Naive thymus-derived CD8-positive, alpha-beta T cell (primary cell): ENCODE measurements around the gene SLC35B2. TPM values are rescaled to one million over a fixed set of nuclear protein-coding genes. Genes with fewer than 3 reads are reported as not detected.
A peak's percentile ranks its signal among the peaks of the same experiment; 100 is the strongest.

Experiments
- ATAC-seq, 2 donors: fragments of 150-1000 bp; cut with Tn5 transposase in 1 of 2; sonication (Bioruptor Pico), chemical (Tn5 transposase) in 1 of 2; 1 replicate in 1 of 2; 2 replicates in 1 of 2; pipeline ENCODE4 v1.10.0; 2021; ENCODE audit warnings: mild to moderate bottlenecking in 2 of 2, moderate library complexity in 2 of 2
- POLR2A ChIA-PET: fragments of 350-600 bp; sonication (Branson Sonifier 250); formaldehyde crosslinking; loops from one replicate; lab custom pipeline; 2021; ENCODE audit warnings: antibody characterized with exemption; lab: Charles Lee
- DNase-seq, 10 donors: peaks; one replicate each; pipeline versions ENCODE4 v3.0.0 to v3.0.0-alpha.2; 2020 to 2022
- H3K27ac Mint-ChIP-seq, 10 donors: one replicate each; pipeline ENCODE4 v1.8.0; 2020 to 2022; ENCODE audit warnings: mild to moderate bottlenecking in 10 of 10, mixed read lengths in 10 of 10, moderate library complexity in 4 of 10, inconsistent platforms in 1 of 10
- H3K27me3 Mint-ChIP-seq, 5 donors: one replicate each; pipeline ENCODE4 v1.8.0; 2021 to 2022; ENCODE audit warnings: mixed read lengths in 5 of 5
- H3K36me3 Mint-ChIP-seq, 3 donors: one replicate each; pipeline ENCODE4 v1.8.0; 2020 to 2022; ENCODE audit warnings: mixed read lengths in 3 of 3, mild to moderate bottlenecking in 2 of 3, inconsistent platforms in 1 of 3
- H3K4me1 Mint-ChIP-seq, 4 donors: one replicate each; pipeline ENCODE4 v1.8.0; 2021 to 2022; ENCODE audit warnings: mixed read lengths in 4 of 4
- H3K4me3 Mint-ChIP-seq, 10 donors: one replicate each; pipeline ENCODE4 v1.8.0; 2020 to 2022; ENCODE audit warnings: mild to moderate bottlenecking in 10 of 10, mixed read lengths in 10 of 10, moderate library complexity in 6 of 10, inconsistent platforms in 1 of 10
- H3K9me3 Mint-ChIP-seq, 9 donors: one replicate each; pipeline ENCODE4 v1.8.0; 2020 to 2022; ENCODE audit warnings: mixed read lengths in 9 of 9, mild to moderate bottlenecking in 3 of 9, inconsistent platforms in 1 of 9, moderate library complexity in 1 of 9
- polyA plus RNA-seq, 3 donors: library from polyadenylated mRNA; unstranded; fragments of 300-500 nt; fragmentation: Illumina TruSeq; gene quantifications; one replicate each; pipeline ENCODE4 v1.2.3, GENCODE V29; 2021
- total RNA-seq, 8 experiments: library from RNA in 2 of 8; stranded (reverse) in 2 of 8; gene quantifications; one replicate each; pipeline ENCODE4 v1.2.3 and lab custom pipeline; 2021 to 2026

Gene SLC35B2
- total and polyA plus RNA-seq, 5 experiments from 2014 or later: 18.0 to 40.1 (median 31.9) TPM

GRCh38 chr6:44298055-44298803 lies 40.9 kb upstream of the SLC35B2 start:
- Mint-ChIP-seq H3K36me3 (peaks cover 0 to 31% (median 6%) of the 10 kb centered on the region in 3 donors), H3K27ac (no peak overlapping the region), H3K9me3 (no peaks in the 10 kb centered on the region), H3K27me3 (peaks cover 15 to 39% (median 31%) of the 10 kb centered on the region in 5 donors), H3K4me1 (peaks cover 5 to 26% (median 13%) of the 10 kb centered on the region in 4 donors), H3K4me3 (peak overlapping the region; percentile 36 to 71 (median 60))
- no peak for DNase-seq
- POLR2A ChIA-PET: interaction anchor here (0.8 to 1.2 kb wide), 3 partner anchors 20 to 61 kb away, joined by 3 to 4 read pairs (median 3); partner anchors contain the start of gene HSP90AB1
- ATAC-seq: no peak

DNA sequence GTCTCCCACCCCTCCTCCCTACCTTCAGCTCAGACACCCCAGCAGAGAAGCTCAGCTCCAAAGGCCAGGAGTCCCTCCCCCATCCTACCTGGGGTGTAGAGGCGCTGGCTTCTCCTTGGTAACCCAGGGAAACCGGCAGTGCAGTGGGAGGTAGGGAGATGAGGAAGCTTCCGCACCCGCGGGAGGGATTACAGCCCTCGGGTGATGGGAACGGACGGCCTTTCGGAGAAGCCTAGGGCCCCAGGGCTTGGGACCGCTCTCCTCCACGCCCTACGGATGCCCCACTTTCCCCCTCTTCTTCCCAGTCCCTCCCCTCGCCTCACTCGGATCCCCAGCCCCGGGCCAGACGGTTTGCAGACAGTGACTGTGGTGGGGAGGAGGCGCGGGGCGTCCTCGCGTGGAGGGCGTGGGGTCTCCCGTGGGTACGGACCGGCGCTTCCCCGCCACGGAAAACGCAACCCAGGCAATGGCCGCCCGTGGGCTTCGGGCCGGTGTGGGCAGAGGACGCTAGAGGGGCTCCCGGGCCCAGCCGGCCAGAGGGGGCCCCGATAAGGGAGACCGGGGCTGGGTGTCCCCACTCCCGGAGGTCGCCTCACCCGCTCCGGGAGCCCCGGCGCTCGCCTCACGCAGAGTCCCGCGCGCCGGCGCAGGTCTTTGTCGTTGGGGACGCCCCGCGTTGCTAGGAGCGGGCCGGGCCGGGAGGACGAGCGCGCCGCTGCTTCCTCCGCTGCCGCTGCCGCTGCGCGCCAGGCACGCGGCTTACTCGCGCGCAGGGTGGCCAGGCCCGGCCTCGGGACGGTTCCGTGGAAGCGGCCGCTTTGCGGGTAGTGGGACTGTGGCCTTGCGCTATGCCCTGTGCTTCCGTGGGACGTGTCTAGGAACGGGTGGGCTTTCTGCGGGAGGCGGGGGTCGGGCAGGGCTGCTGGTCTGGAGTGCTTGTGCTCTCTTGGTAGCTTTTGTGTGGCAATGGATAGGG lies 40.0 kb upstream of the SLC35B2 start:
- no peaks in the 10 kb centered on the region for H3K9me3 Mint-ChIP-seq
- DNase-seq: peak; percentile 15 to 78 (median 53)
- POLR2A ChIA-PET: interaction anchor here (1.1 to 1.2 kb wide), 2 partner anchors 10 to 60 kb away, joined by 3 to 4 read pairs; no protein-coding TSS in a partner anchor
- H3K27ac Mint-ChIP-seq: no peak overlapping the region
- H3K27me3 Mint-ChIP-seq: peaks cover 18 to 46% (median 34%) of the 10 kb centered on the region in 5 donors
- peak overlapping the region; percentile 49 to 79 (median 63) for H3K4me3 Mint-ChIP-seq
- peaks cover 0 to 28% (median 6%) of the 10 kb centered on the region in 3 donors for H3K36me3 Mint-ChIP-seq
- peak; percentile 87 for ATAC-seq
- H3K4me1 Mint-ChIP-seq: peaks cover 5 to 26% (median 13%) of the 10 kb centered on the region in 4 donors

GRCh38 chr6:44294832-44295791 lies 37.8 kb upstream of the SLC35B2 start:
- Mint-ChIP-seq H3K9me3 (no peaks in the 10 kb centered on the region), H3K36me3 (peaks cover 0 to 10% (median 2%) of the 10 kb centered on the region in 3 donors), H3K27ac (no peak overlapping the region), H3K27me3 (peaks cover 31 to 68% (median 53%) of the 10 kb centered on the region in 5 donors), H3K4me3 (no peak overlapping the region), H3K4me1 (peaks cover 5 to 26% (median 13%) of the 10 kb centered on the region in 4 donors)
- POLR2A ChIA-PET: no interaction called here
- DNase-seq (peak in 1 of 10 donors; percentile 52), ATAC-seq (no peak)

- Mint-ChIP-seq H3K27ac (no peak overlapping the region), H3K9me3 (no peaks in the 10 kb centered on the region), H3K36me3 (peaks cover 0 to 5% (median 0%) of the 10 kb centered on the region in 3 donors), H3K4me1 (peaks cover 4 to 15% (median 8%) of the 10 kb centered on the region in 4 donors), H3K4me3 (no peak overlapping the region), H3K27me3 (peaks cover 38 to 82% (median 63%) of the 10 kb centered on the region in 5 donors)
- ATAC-seq: no peak
- POLR2A ChIA-PET: interaction anchor here (0.7 kb wide), 1 partner anchor 17 kb away, joined by 8 read pairs; no protein-coding TSS in a partner anchor
- DNase-seq: no peak
These were observed 35.5 kb upstream of the SLC35B2 start for GRCh38 chr6:44292661-44293365.

- POLR2A ChIA-PET: no interaction called here
- Mint-ChIP-seq H3K4me3 (no peak overlapping the region), H3K9me3 (no peaks in the 10 kb centered on the region), H3K27ac (no peak overlapping the region), H3K4me1 (peaks cover 2 to 10% (median 7%) of the 10 kb centered on the region in 4 donors), H3K36me3 (peaks cover 0 to 5% (median 0%) of the 10 kb centered on the region in 3 donors), H3K27me3 (peaks cover 45 to 90% (median 71%) of the 10 kb centered on the region in 5 donors)
- no peak for ATAC-seq
- DNase-seq: no peak
These were observed 34.5 kb upstream of the SLC35B2 start for GRCh38 chr6:44291841-44292240.

- POLR2A ChIA-PET: interaction anchor here (0.6 to 0.7 kb wide), 2 partner anchors 15 to 849 kb away, joined by 3 to 5 read pairs; no protein-coding TSS in a partner anchor
- Mint-ChIP-seq H3K27ac (peak overlapping the region in 1 of 10 donors; percentile 2), H3K9me3 (no peaks in the 10 kb centered on the region), H3K4me3 (no peak overlapping the region), H3K27me3 (peaks cover 44 to 90% (median 76%) of the 10 kb centered on the region in 5 donors), H3K4me1 (peaks cover 0 to 6% (median 0%) of the 10 kb centered on the region in 4 donors), H3K36me3 (peaks cover 0 to 4% (median 3%) of the 10 kb centered on the region in 3 donors)
- DNase-seq (no peak), ATAC-seq (no peak)
These were observed 32.5 kb upstream of the SLC35B2 start for GRCh38 chr6:44289726-44290260.

GRCh38 chr6:44286747-44287146 lies 29.4 kb upstream of the SLC35B2 start:
- no peaks in the 10 kb centered on the region for H3K9me3 Mint-ChIP-seq
- H3K4me3 Mint-ChIP-seq: no peak overlapping the region
- H3K27ac Mint-ChIP-seq: no peak overlapping the region
- no peak for ATAC-seq
- DNase-seq: no peak
- peaks cover 40 to 79% (median 71%) of the 10 kb centered on the region in 5 donors for H3K27me3 Mint-ChIP-seq
- POLR2A ChIA-PET: no interaction called here
- H3K36me3 Mint-ChIP-seq: peaks cover 0 to 3% (median 2%) of the 10 kb centered on the region in 3 donors
- H3K4me1 Mint-ChIP-seq: peaks cover 0 to 6% (median 0%) of the 10 kb centered on the region in 4 donors

GRCh38 chr6:44286285-44286565 lies 28.9 kb upstream of the SLC35B2 start:
- DNase-seq (no peak), ATAC-seq (no peak)
- no peak overlapping the region for H3K27ac Mint-ChIP-seq
- H3K27me3 Mint-ChIP-seq: peaks cover 37 to 74% (median 66%) of the 10 kb centered on the region in 5 donors
- no peak overlapping the region for H3K4me3 Mint-ChIP-seq
- peaks cover 0 to 3% (median 2%) of the 10 kb centered on the region in 3 donors for H3K36me3 Mint-ChIP-seq
- H3K4me1 Mint-ChIP-seq: peaks cover 0 to 6% (median 0%) of the 10 kb centered on the region in 4 donors
- POLR2A ChIA-PET: no interaction called here
- H3K9me3 Mint-ChIP-seq: no peaks in the 10 kb centered on the region

DNA sequence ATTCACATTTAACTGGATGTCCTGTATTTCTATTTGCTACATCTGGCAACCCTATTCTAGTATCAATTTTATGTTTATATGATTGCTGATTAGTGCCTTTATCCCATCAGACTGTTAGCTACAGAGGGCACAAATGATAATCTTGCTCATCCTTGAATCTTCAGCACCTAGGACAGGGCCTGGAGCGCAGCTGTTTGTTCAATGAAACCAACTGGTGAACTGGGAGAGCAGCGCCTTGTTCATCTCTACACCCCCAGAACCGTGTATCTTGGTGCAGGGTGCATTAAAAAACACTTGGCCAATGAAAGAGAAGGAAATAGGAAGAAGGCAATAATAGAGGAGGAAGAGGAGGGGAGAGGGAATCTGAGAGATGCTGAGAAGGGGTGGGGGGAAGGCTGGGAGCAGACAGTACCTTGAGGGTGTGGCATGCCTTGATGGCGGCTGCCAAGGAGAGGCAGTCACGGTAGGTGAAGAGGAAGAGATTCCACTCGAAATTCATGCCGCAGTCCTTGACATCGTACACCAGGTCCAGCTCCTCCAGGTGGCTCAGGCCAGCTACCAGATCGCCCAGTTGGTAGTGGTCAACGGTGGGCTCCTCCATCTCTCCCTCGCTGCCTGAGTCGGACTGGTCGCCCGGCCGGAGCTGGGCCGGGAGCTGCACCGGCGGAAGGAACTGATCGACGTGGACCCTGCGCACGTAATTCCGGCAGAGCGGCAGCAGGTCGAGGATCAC lies 28.4 kb upstream of the SLC35B2 start:
- ATAC-seq: no peak
- H3K4me3 Mint-ChIP-seq: no peak overlapping the region
- no peak for DNase-seq
- POLR2A ChIA-PET: no interaction called here
- H3K27ac Mint-ChIP-seq: no peak overlapping the region
- no peaks in the 10 kb centered on the region for H3K9me3 Mint-ChIP-seq
- H3K27me3 Mint-ChIP-seq: peaks cover 36 to 69% (median 63%) of the 10 kb centered on the region in 5 donors
- peaks cover 0 to 3% (median 2%) of the 10 kb centered on the region in 3 donors for H3K36me3 Mint-ChIP-seq
- H3K4me1 Mint-ChIP-seq: peaks cover 0 to 6% (median 0%) of the 10 kb centered on the region in 4 donors

DNA sequence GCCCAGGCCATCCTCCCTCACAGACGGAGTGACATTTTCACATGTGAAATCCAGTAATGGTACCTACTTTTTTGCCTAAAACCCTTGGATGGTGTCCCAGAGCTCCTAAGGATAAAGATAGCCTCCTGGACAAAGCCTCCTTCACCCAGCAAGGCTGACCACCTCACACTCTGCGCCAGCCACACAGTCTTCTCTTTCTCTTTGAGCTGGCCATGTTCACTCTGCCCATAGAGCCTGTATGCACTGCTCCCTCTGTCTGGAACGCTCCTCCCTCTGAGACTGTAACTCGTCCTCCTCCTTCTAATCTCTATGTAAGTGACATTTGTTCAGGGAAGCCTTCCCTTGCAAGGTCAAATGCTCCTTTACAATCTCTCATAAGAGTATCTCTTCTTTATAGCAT lies 27.5 kb upstream of the SLC35B2 start:
- no peak overlapping the region for H3K27ac Mint-ChIP-seq
- no peak overlapping the region for H3K4me3 Mint-ChIP-seq
- peaks cover 0 to 6% (median 0%) of the 10 kb centered on the region in 4 donors for H3K4me1 Mint-ChIP-seq
- DNase-seq (no peak), ATAC-seq (no peak)
- peaks cover 30 to 68% (median 54%) of the 10 kb centered on the region in 5 donors for H3K27me3 Mint-ChIP-seq
- H3K36me3 Mint-ChIP-seq: peaks cover 0 to 3% (median 2%) of the 10 kb centered on the region in 3 donors
- POLR2A ChIA-PET: no interaction called here
- no peaks in the 10 kb centered on the region for H3K9me3 Mint-ChIP-seq
